Neural cell (in vitro differentiated cells): ENCODE data around the gene TBCB. TPM values are rescaled to one million over a fixed set of nuclear protein-coding genes. Genes with fewer than 3 reads are reported as not detected.

Source experiments
- H2AFZ ChIP-seq: fragments of 200-600, 300-800 bp; sonication (generic), shearing (Covaris generic); 2 replicates; pipeline ENCODE4 v1.6.0; 2014; ENCODE audit warnings: low read depth, mild to moderate bottlenecking, antibody characterized with exemption, low read length, moderate library complexity
- H3F3A ChIP-seq: fragments of 200-600 bp; shearing (Covaris generic); 2 replicates; pipeline ENCODE4 v1.6.1; 2016; ENCODE audit warnings: mild to moderate bottlenecking, moderate library complexity, mixed read lengths, antibody characterized with exemption, low read length; ENCODE audit not compliant: insufficient read depth, poor library complexity, severe bottlenecking
- H3K27ac ChIP-seq: fragments of 200-600, 300-800 bp; sonication (generic), shearing (Covaris generic); 2 replicates; pipeline ENCODE4 v1.5.1; 2014; ENCODE audit warnings: mild to moderate bottlenecking, low read length, moderate library complexity
- H3K27me3 ChIP-seq: fragments of 300-800, 200-600 bp; sonication (generic), shearing (Covaris generic); 2 replicates; pipeline ENCODE4 v1.6.0; 2014; ENCODE audit warnings: mild to moderate bottlenecking, low read depth, low read length, moderate library complexity; ENCODE audit not compliant: insufficient read depth
- H3K36me3 ChIP-seq: fragments of 300-800, 200-600 bp; sonication (generic), shearing (Covaris generic); 2 replicates; pipeline ENCODE4 v1.5.1; 2014; ENCODE audit warnings: mild to moderate bottlenecking, antibody characterized with exemption, low read length, moderate library complexity; ENCODE audit not compliant: insufficient read depth
- H3K4me2 ChIP-seq: fragments of 300-800, 200-600 bp; sonication (generic), shearing (Covaris generic); 2 replicates; pipeline ENCODE4 v1.6.0; 2014; ENCODE audit warnings: mild to moderate bottlenecking, low read length
- H3K4me3 ChIP-seq: fragments of 300-800, 200-600 bp; sonication (generic), shearing (Covaris generic); 2 replicates; pipeline ENCODE4 v1.5.1; 2014; ENCODE audit warnings: mild to moderate bottlenecking, low read length, moderate library complexity
- H3K79me2 ChIP-seq: fragments of 200-600 bp; shearing (Covaris generic); replicated peaks from 2 replicates; pipeline ENCODE4 v1.6.0; 2014; ENCODE audit warnings: mild to moderate bottlenecking, low read length, moderate library complexity; ENCODE audit not compliant: insufficient read depth
- H3K9ac ChIP-seq: fragments of 300-800, 200-600 bp; sonication (generic), shearing (Covaris generic); 2 replicates; pipeline ENCODE4 v1.6.1; 2016; ENCODE audit warnings: mild to moderate bottlenecking, low read length, mixed read lengths
- H3K9me2 ChIP-seq: fragments of 200-600 bp; shearing (Covaris generic); 2 replicates; pipeline ENCODE4 v1.6.1; 2016; ENCODE audit warnings: mild to moderate bottlenecking, low read length, mixed read lengths; ENCODE audit not compliant: insufficient read depth
- H3K9me3 ChIP-seq: fragments of 200-600, 300-800 bp; sonication (generic), shearing (Covaris generic); 2 replicates; pipeline ENCODE4 v1.6.1; 2016; ENCODE audit warnings: mild to moderate bottlenecking, mixed run types, low read length, moderate library complexity, mixed read lengths
- H4K20me1 ChIP-seq: fragments of 200-600 bp; shearing (Covaris generic); 2 replicates; pipeline ENCODE4 v1.6.1; 2016; ENCODE audit warnings: mild to moderate bottlenecking, mixed run types; ENCODE audit not compliant: insufficient read depth
- CTCF ChIP-seq: fragments of 450-650 bp; IDR thresholded peaks from 2 replicates; pipeline ENCODE4 v1.5.1; 2014; ENCODE audit warnings: antibody characterized with exemption, mild to moderate bottlenecking, moderate library complexity; ENCODE audit not compliant: poor library complexity, severe bottlenecking
- EP300 ChIP-seq: fragments of 450-650 bp; conservative IDR thresholded peaks from 2 replicates; pipeline ENCODE4 v1.6.1; 2014; ENCODE audit warnings: antibody characterized with exemption, mild to moderate bottlenecking, moderate library complexity; ENCODE audit not compliant: poor library complexity, severe bottlenecking
- EZH2 ChIP-seq: fragments of 200-600, 300-800 bp; shearing (Covaris generic), sonication (generic); IDR thresholded peaks from 2 replicates; pipeline ENCODE4 v1.6.1; 2014; ENCODE audit warnings: antibody characterized with exemption, low read length, borderline replicate concordance, mild to moderate bottlenecking; ENCODE audit not compliant: insufficient read depth, poor library complexity, severe bottlenecking
- MXI1 ChIP-seq: fragments of 450-650 bp; conservative IDR thresholded peaks from 2 replicates; pipeline ENCODE4 v1.6.1; 2014; ENCODE audit warnings: antibody characterized with exemption, mild to moderate bottlenecking; ENCODE audit not compliant: poor library complexity, severe bottlenecking
- POLR2AphosphoS5 ChIP-seq: IDR thresholded peaks from 2 replicates; pipeline ENCODE4 v1.6.1; 2012
- RAD21 ChIP-seq: fragments of 450-650 bp; conservative IDR thresholded peaks from 2 replicates; pipeline ENCODE4 v1.6.1; 2014; ENCODE audit warnings: antibody characterized with exemption, mild to moderate bottlenecking, moderate library complexity
- REST ChIP-seq: IDR thresholded peaks from 2 replicates; pipeline ENCODE4 v1.6.1; 2012; ENCODE audit warnings: borderline replicate concordance
- SMC3 ChIP-seq: fragments of 450-650 bp; conservative IDR thresholded peaks from 2 replicates; pipeline ENCODE4 v1.6.1; 2014; ENCODE audit warnings: antibody characterized with exemption, mild to moderate bottlenecking, moderate library complexity; ENCODE audit not compliant: poor library complexity
- TAF1 ChIP-seq: IDR thresholded peaks from 2 replicates; pipeline ENCODE4 v1.6.1; 2012; ENCODE audit warnings: low read depth
- polyA plus RNA-seq: library from polyadenylated mRNA; depleted of rRNA; stranded (reverse); fragments of >200 nt; gene quantifications from 2 replicates; pipeline ENCODE4 v1.2.3, GENCODE V29; 2014

The TBCB gene
- polyA plus RNA-seq, 1 donor from 2014 or later, result 640 TPM

GRCh38 chr19:36149673-36150406 lies 34.6 kb downstream of the TBCB start:
- no peak overlapping the region for H3K4me2 ChIP-seq
- H3K9me3 ChIP-seq, result no peaks in the 10 kb centered on the region
- H3K36me3 ChIP-seq, result peaks cover 9% of the 10 kb centered on the region
- no peaks in the 10 kb centered on the region for H3K9me2 ChIP-seq
- H4K20me1 ChIP-seq, result no peaks in the 10 kb centered on the region
- H2AFZ ChIP-seq, result no peak overlapping the region
- H3K27ac ChIP-seq, result no peak overlapping the region
- H3F3A ChIP-seq, result no peaks in the 10 kb centered on the region
- H3K27me3 ChIP-seq, result no peaks in the 10 kb centered on the region
- H3K79me2 ChIP-seq, result no peaks in the 10 kb centered on the region
- H3K4me3 ChIP-seq, result no peak overlapping the region
- TF ChIP-seq MXI1 (no peak), EZH2 (no peak), RAD21 (no peak), REST (no peak), CTCF (no peak), EP300 (no peak), TAF1 (no peak), POLR2AphosphoS5 (no peak), SMC3 (no peak)
- H3K9ac ChIP-seq, result no peak overlapping the region

GRCh38 chr19:36150586-36150985 lies 35.3 kb downstream of the TBCB start:
- Histone ChIP-seq H2AFZ (no peak overlapping the region), H4K20me1 (no peaks in the 10 kb centered on the region), H3K79me2 (no peaks in the 10 kb centered on the region), H3K9me2 (no peaks in the 10 kb centered on the region), H3F3A (no peaks in the 10 kb centered on the region), H3K27me3 (no peaks in the 10 kb centered on the region), H3K9ac (no peak overlapping the region), H3K36me3 (peaks cover 6% of the 10 kb centered on the region), H3K4me3 (no peak overlapping the region), H3K27ac (no peak overlapping the region), H3K9me3 (no peaks in the 10 kb centered on the region), H3K4me2 (no peak overlapping the region)
- TF ChIP-seq RAD21 (no peak), EZH2 (no peak), SMC3 (no peak), TAF1 (no peak), POLR2AphosphoS5 (no peak), CTCF (no peak), MXI1 (no peak), REST (no peak), EP300 (no peak)
